Loucy (cell line): ENCODE measurements around the gene ELN.
"Not testable (repeated sequence)": the region's sequence is repeated elsewhere in the genome, so short reads cannot be mapped to it uniquely, and the experiment has no call there.

Experiments
- H2AFZ ChIP-seq: fragments of 200-600 bp; sonication (generic); 2 replicates; pipeline ENCODE4 v1.6.0; 2016; ENCODE audit warnings: antibody characterized with exemption, mild to moderate bottlenecking, low read length, moderate library complexity
- H3F3A ChIP-seq: fragments of 200-600 bp; 2 replicates; pipeline ENCODE4 v1.6.0; 2016; ENCODE audit warnings: antibody characterized with exemption, low read depth, mild to moderate bottlenecking
- H3K27me3 ChIP-seq: fragments of 200-600 bp; sonication (generic); 2 replicates; pipeline ENCODE4 v1.6.1; 2014; ENCODE audit warnings: low read length, mild to moderate bottlenecking; ENCODE audit not compliant: insufficient read depth, poor library complexity, severe bottlenecking
- H3K36me3 ChIP-seq: fragments of 200-600 bp; sonication (generic); 2 replicates; pipeline ENCODE4 v1.6.1; 2016; ENCODE audit warnings: low read length; ENCODE audit not compliant: insufficient read depth
- H3K4me1 ChIP-seq: fragments of 200-600 bp; sonication (generic); 2 replicates; pipeline ENCODE4 v1.5.1; 2014; ENCODE audit warnings: low read length, mild to moderate bottlenecking; ENCODE audit not compliant: insufficient read depth, poor library complexity, severe bottlenecking
- H3K4me2 ChIP-seq: fragments of 200-600 bp; sonication (generic); 2 replicates; pipeline ENCODE4 v1.6.0; 2014; ENCODE audit warnings: antibody characterized with exemption, low read length, low read depth, mild to moderate bottlenecking; ENCODE audit not compliant: poor library complexity, severe bottlenecking
- H3K4me3 ChIP-seq: fragments of 200-600 bp; sonication (generic); 2 replicates; pipeline ENCODE4 v1.5.1; 2014; ENCODE audit warnings: low read length, mild to moderate bottlenecking, mixed read lengths; ENCODE audit not compliant: poor library complexity, severe bottlenecking
- H3K79me2 ChIP-seq: fragments of 200-600 bp; sonication (generic); 2 replicates; pipeline ENCODE4 v1.6.1; 2014; ENCODE audit warnings: low read length; ENCODE audit not compliant: insufficient read depth
- H3K9ac ChIP-seq: fragments of 200-600 bp; sonication (generic); 2 replicates; pipeline ENCODE4 v1.6.0; 2014; ENCODE audit warnings: mild to moderate bottlenecking, low read depth, low read length, moderate library complexity; ENCODE audit not compliant: poor library complexity, severe bottlenecking
- H3K9me2 ChIP-seq: fragments of 200-600 bp; sonication (generic); replicated peaks from 2 replicates; pipeline ENCODE4 v1.6.1; 2016; ENCODE audit warnings: low read depth, low read length, mixed read lengths
- H3K9me3 ChIP-seq: fragments of 200-600 bp; sonication (generic); 2 replicates; pipeline ENCODE4 v1.6.1; 2014; ENCODE audit warnings: mild to moderate bottlenecking, antibody characterized with exemption, low read length, low read depth; ENCODE audit not compliant: insufficient read depth
- H4K20me1 ChIP-seq: fragments of 200-600 bp; sonication (generic); 2 replicates; pipeline ENCODE4 v1.6.0; 2014; ENCODE audit warnings: antibody characterized with exemption, low read length, mild to moderate bottlenecking; ENCODE audit not compliant: insufficient read depth, poor library complexity, severe bottlenecking
- EZH2phosphoT487 ChIP-seq: fragments of 200-600 bp; IDR thresholded peaks from 2 replicates; pipeline ENCODE4 v1.6.1; 2018; ENCODE audit warnings: antibody characterized with exemption, mild to moderate bottlenecking, moderate library complexity, borderline replicate concordance
- TF ChIP-seq, protein P1 (sequence below): fragments of 200-600 bp; sonication (generic); conservative IDR thresholded peaks from 2 replicates; pipeline ENCODE4 v1.5.1; 2014; ENCODE audit warnings: mild to moderate bottlenecking, antibody characterized with exemption, low read length

Gene ELN

DNA sequence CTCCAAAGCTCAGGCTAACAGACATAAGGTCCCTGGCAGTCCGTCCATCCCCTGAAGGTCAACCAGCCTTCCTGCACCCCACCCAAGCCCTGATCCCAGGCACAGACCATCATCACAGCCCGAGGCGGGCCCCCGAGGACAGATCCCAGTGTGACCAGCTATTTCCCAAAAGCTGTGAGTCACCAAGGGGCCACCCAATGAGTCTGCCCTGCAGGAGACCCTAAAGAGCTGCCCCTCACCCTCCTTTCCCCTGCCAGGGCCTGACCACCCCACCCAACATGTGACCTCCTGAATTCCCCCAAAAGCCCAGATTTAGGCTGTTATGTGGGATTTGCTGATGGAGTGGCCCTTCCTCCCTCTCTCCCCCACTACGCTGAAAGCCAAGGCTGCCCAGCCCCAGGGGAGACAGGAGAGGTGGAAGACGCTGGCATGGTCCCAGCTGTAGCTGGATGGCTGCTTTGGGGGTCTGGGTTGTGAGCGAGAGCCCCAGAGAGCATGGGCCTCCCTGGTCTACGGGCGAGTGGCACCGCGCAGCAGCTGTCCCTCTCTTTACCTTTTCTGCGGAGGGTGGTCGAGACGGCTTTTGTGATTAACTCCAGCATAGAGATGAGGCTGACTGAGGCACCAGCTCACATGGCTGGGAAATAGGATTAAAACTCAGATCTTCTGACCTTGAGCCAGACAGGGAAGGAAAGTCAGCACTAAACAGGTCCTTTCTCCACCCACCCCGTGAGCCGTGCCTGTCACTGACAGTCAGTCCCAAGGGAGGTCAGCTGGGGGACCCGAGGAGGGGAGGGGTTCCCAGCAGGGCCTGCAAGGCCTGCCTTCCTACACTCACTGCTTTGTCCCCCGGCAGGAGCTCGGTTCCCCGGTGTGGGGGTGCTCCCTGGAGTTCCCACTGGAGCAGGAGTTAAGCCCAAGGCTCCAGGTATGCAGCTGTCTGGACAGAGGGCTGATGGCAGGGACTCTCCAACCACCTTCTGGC, 16.7 kb downstream of the ELN start:
- H2AFZ ChIP-seq: no peak overlapping the region
- H3K27me3 ChIP-seq: no peaks in the 10 kb centered on the region
- H3K9ac ChIP-seq: no peak overlapping the region
- no peaks in the 10 kb centered on the region for H4K20me1 ChIP-seq
- H3K4me3 ChIP-seq: no peak overlapping the region
- no peaks in the 10 kb centered on the region for H3K36me3 ChIP-seq
- no peaks in the 10 kb centered on the region for H3K79me2 ChIP-seq
- no peaks in the 10 kb centered on the region for H3K9me3 ChIP-seq
- H3K9me2 ChIP-seq: no peaks in the 10 kb centered on the region
- peaks cover 7% of the 10 kb centered on the region for H3K4me1 ChIP-seq
- H3F3A ChIP-seq: no peaks in the 10 kb centered on the region
- TF ChIP-seq EZH2phosphoT487: no peak
- TF ChIP-seq, protein P1, sequence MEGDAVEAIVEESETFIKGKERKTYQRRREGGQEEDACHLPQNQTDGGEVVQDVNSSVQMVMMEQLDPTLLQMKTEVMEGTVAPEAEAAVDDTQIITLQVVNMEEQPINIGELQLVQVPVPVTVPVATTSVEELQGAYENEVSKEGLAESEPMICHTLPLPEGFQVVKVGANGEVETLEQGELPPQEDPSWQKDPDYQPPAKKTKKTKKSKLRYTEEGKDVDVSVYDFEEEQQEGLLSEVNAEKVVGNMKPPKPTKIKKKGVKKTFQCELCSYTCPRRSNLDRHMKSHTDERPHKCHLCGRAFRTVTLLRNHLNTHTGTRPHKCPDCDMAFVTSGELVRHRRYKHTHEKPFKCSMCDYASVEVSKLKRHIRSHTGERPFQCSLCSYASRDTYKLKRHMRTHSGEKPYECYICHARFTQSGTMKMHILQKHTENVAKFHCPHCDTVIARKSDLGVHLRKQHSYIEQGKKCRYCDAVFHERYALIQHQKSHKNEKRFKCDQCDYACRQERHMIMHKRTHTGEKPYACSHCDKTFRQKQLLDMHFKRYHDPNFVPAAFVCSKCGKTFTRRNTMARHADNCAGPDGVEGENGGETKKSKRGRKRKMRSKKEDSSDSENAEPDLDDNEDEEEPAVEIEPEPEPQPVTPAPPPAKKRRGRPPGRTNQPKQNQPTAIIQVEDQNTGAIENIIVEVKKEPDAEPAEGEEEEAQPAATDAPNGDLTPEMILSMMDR: no peak
- no peak overlapping the region for H3K4me2 ChIP-seq

DNA sequence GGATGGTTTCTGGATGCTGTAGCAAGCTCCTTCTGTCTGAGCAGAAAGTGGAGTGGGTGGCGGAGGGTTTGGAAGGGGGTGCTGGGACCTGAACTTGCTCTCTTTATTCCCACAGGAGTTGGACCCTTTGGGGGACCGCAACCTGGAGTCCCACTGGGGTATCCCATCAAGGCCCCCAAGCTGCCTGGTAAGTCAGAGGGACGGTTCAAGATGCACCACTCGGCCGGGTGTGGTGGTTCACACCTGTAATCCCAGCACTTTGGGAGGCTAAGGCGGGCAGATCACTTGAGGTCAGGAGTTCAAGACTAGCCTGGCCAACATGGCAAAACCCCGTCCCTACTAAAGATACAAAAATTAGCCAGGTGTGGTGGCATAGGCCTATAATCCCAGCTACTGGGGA, 18.6 kb downstream of the ELN start:
- not testable (repeated sequence) for H3K36me3 ChIP-seq, H3K79me2 ChIP-seq, H3K4me2 ChIP-seq, H3K27me3 ChIP-seq, H3K9me3 ChIP-seq, H3K9me2 ChIP-seq, H2AFZ ChIP-seq, H3K4me1 ChIP-seq, H3K9ac ChIP-seq, H4K20me1 ChIP-seq, H3K4me3 ChIP-seq, H3F3A ChIP-seq

DNA sequence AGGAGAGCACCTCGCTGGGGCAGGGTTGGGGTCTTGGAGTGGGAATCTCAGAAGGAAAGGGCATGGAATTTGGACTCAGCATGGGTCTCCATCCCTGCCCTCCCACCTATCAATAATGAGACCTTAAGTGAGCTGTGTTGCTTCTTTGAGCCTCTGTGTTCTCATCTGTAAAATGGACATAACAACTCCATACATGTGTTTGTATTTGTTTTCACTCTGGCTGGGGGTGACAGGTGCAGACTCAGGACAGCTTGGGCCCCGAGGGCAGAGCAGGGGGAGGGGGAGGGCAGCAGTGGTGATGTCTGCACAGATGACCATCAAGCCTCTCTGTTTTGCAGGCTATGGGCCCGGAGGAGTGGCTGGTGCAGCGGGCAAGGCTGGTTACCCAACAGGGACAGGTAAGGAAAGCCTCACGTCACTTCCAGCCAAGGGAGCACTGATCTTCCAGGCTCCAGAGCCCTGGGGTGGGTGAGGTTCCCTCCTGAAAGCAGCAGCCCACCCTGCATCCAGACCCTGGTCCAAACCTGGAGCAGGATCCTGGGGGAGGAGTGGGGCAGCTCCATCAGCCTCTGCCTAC, 19.9 kb downstream of the ELN start:
- Histone ChIP-seq H3K4me3 (no peak overlapping the region), H3K36me3 (no peaks in the 10 kb centered on the region), H2AFZ (no peak overlapping the region), H3K9me2 (no peaks in the 10 kb centered on the region), H3K4me2 (no peak overlapping the region), H3F3A (no peaks in the 10 kb centered on the region), H3K27me3 (no peaks in the 10 kb centered on the region), H3K9me3 (no peaks in the 10 kb centered on the region), H3K9ac (no peak overlapping the region), H3K4me1 (no peaks in the 10 kb centered on the region), H3K79me2 (no peaks in the 10 kb centered on the region), H4K20me1 (no peaks in the 10 kb centered on the region)
- TF ChIP-seq, protein P1: no peak
- no peak for TF ChIP-seq EZH2phosphoT487
